Stimulated activated naive CD4-positive, alpha-beta T cell treated with Interleukin-2 at 50 U/mL for 16 hours (primary cell): ENCODE measurements around the gene ZNF714.

Experiments
- DNase-seq: peaks from one replicate; lab custom pipeline; 2025; lab: John Stamatoyannopoulos, UW

The ZNF714 gene

GRCh38 chr19:21082011-21082975 lies at the start of gene ZNF714:
ZNF714 (plus strand) TSS chr19:21082203; CDS start chr19:21098269, 16,066 bp downstream.
- peak; percentile 77 for DNase-seq

- DNase-seq: no peak
These were observed 37.0 kb upstream of the ZNF714 start for GRCh38 chr19:21045028-21045427.

GRCh38 chr19:21046489-21046888 lies 35.5 kb upstream of the ZNF714 start:
- DNase-seq: no peak

- no peak for DNase-seq
These were observed 34.3 kb upstream of the ZNF714 start for GRCh38 chr19:21047716-21048115.

- DNase-seq: no peak
These were observed 29.1 kb upstream of the ZNF714 start for GRCh38 chr19:21052902-21053301.

- DNase-seq: no peak
These were observed 16.7 kb upstream of the ZNF714 start for GRCh38 chr19:21065336-21065735.

- no peak for DNase-seq
These were observed 2.3 kb downstream of the ZNF714 start for GRCh38 chr19:21084343-21084742.

GRCh38 chr19:21087871-21088270 lies 5.9 kb downstream of the ZNF714 start:
- DNase-seq: no peak

- no peak for DNase-seq
These were observed 10.1 kb downstream of the ZNF714 start for GRCh38 chr19:21092109-21092508.

- no peak for DNase-seq
These were observed 12.5 kb downstream of the ZNF714 start for GRCh38 chr19:21094347-21095025.

- DNase-seq: no peak
These were observed 16.3 kb downstream of the ZNF714 start for GRCh38 chr19:21098291-21098690.

- no peak for DNase-seq
These were observed 19.7 kb downstream of the ZNF714 start for GRCh38 chr19:21101521-21102242.

GRCh38 chr19:21109116-21109515 lies 27.1 kb downstream of the ZNF714 start:
- no peak for DNase-seq

GRCh38 chr19:21110183-21110582 lies 28.2 kb downstream of the ZNF714 start:
- no peak for DNase-seq

- DNase-seq: no peak
These were observed 33.4 kb downstream of the ZNF714 start for GRCh38 chr19:21115430-21115829.

GRCh38 chr19:21117041-21117907 lies 35.3 kb downstream of the ZNF714 start:
- DNase-seq: no peak

- no peak for DNase-seq
These were observed 44.1 kb downstream of the ZNF714 start for GRCh38 chr19:21126078-21126477.

- no peak for DNase-seq
These were observed 45.0 kb downstream of the ZNF714 start for GRCh38 chr19:21127001-21127400.

- DNase-seq: no peak
These were observed 45.9 kb downstream of the ZNF714 start for GRCh38 chr19:21127898-21128297.

GRCh38 chr19:21128901-21129698 lies 47.1 kb downstream of the ZNF714 start:
- no peak for DNase-seq
